Medulla oblongata (tissue), 1 donor: ENCODE results near the gene RBM38.

Experiments
- DNase-seq: peaks from one replicate; pipeline ENCODE4 v3.0.0-alpha.2; 2015; ENCODE audit errors: extremely low spot score

The RBM38 gene

GRCh38 chr20:57374931-57375651 is 16.1 kb upstream of the RBM38 start:
- peak; percentile 70 for DNase-seq

- no peak for DNase-seq
Measured at GRCh38 chr20:57375652-57376230, 15.5 kb upstream of the RBM38 start.

DNA sequence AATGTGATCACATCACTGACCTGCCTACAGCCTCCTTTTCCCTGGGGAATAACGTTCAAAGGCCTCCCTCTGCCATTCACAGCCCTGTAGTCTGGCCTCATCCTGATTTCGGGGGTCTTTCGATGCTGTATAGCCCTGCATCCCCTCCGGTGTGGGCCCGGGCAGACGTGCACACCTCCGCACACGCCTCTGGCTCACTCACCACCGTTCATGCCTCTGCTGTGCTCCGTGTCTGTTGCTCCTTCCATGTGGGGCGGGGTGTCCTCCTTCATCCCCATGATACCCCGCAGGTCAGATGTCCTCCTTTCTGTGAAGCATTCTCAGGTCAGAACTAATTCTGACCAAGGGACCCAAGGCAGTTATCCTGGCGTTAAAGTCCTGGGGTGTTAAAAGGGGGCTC is 13.8 kb upstream of the RBM38 start:
- DNase-seq, result no peak

GRCh38 chr20:57378107-57378506 is 13.1 kb upstream of the RBM38 start:
- DNase-seq, result no peak

- no peak for DNase-seq
Measured at GRCh38 chr20:57378646-57379262, 12.4 kb upstream of the RBM38 start.

DNA sequence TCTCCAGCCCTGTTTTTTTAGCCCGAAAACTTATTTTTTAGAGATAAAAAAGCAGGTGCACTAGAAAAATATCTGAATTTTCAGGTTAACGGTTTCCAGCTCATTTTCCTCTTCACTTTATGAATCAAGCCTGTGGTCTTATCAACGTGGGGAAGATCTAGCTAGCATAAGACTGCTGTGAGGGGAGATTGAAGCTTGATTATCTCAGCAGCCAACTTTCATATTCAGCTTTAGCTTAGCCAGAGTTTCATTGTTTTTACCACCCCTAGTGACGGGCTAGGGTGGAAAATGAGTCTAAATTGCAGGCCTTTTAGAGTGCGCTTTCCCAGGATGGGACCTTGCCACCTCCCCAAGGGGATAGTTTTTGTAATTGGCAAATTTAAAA is 11.9 kb upstream of the RBM38 start:
- DNase-seq, result no peak

DNA sequence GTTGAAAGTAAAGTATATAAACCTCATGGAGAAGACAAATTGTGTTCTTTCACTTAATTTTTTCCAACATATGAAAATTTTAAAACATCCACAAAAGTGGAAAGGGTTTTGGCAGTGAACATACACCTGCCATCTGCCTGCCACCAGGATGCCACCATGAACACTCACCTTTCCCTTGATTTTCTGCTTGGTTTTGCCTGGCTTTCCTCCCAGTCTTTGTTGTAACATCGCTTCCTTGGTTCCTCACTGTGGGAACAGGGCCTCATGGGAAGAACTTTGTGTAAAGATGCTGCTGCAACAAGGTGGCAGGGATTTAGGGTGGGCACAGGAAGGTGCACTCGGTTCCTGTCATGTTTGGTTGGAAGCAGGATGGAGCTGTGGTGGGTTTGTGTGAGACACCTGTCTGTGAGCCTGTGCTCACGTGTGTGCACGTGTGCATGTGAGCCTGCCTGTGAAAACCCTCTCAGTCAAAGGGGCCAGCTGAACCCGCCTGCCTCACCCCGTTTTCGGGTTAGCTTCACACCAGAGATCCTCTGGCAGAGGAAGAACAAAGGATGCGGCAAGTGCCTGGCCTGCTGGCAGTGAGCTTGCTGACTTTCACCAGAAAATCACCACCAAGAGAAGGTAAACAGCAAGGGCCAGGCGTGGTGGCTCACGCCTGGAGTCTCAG is 11.0 kb upstream of the RBM38 start:
- no peak for DNase-seq

GRCh38 chr20:57381596-57382503 is 9.3 kb upstream of the RBM38 start:
- DNase-seq, result peak; percentile 91

DNA sequence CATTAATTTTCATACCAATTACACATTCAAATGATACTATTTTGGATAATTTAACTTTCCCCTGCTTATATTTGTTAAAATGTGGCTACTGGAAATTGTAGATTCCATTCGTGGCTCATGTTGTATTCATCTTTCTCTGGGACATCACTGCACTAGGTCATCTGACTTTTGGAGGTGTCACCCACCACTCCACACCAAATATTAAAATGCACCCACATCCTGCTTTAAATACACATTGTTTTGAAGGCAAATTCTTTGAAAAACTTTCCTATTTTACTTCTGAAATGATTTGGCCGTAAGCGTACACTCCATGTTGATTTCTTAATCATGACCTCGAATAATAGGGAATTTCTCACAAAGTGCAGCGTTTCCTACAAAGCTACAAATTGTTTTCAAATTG is 8.7 kb upstream of the RBM38 start:
- DNase-seq, result no peak

GRCh38 chr20:57383447-57384347 is 7.5 kb upstream of the RBM38 start:
- no peak for DNase-seq

DNA sequence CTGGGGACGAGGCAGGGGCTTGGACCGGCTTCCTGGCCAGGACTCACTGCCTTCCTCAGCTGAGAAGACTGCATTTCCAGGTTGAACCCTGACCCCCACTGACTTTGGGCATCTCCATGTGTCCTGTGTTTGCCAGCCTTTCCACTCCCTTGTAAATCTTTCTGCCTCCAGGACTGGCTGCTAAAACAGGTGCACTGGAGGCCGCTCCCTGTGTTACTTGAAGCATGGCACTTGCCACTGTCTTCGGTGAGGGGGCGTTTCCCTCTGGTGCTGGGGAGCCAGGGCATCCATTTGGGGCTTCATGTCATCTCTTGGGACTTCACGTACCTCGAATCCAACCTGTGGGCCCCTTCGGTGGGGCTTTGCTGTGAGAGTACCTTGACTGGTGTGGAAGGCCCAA is 6.7 kb upstream of the RBM38 start:
- DNase-seq, result no peak

DNA sequence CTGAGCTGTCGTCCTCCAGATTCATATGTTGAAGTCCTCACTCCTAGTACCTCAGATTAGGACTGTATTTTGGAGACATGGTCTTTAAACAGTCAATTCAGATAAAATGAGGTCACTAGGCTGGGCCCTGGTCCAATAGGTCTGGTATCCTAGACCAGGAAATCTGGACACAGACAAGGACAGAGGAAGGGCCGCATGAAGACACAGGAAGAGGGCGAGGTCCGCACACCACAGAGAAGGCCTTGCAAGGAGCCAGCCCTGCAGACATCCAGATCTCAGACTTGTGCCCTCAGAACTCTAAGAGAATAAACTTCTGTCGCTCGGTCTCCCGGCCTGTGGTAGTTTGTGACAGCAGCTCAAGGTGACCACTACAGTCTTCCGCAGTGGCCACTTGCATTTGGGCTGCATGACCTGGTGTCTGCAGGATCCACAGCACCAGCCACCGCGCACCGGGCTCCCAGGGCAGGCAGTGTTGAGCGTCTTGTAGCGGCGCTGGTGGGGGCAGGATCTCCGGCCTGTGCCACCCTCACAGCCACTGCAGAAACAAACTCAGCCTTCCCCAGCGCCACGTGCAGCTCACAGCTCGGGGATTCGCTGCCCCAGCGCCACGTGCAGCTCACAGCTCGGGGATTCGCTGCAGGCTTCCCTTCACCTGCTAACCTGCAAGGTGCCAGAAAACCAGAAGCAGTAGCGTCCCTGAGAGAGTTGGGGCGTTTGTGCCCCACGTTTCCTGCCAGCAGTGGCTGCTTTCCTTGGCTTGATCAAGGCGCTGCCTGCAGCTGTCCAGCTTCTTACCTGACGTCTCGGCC is 6.0 kb upstream of the RBM38 start:
- DNase-seq, result no peak

DNA sequence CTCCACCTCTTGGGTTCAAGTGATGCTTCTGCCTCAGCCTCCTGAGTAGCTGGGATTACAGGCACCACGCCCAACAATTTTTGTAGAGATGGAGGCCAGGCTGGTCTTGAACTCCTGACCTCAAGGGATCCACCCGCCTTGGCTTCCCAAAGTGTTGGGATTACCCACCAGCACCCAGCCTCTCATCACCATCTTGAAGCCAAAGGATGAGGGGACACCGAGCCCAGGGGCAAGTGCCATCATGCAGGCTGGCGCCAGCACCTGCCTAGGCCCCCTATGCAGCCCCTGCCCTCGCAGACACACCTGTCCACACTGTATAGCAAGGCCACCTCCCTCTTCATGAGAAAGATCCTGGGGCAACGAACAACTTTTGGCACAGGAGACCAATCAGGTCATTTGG is 5.3 kb upstream of the RBM38 start:
- no peak for DNase-seq

GRCh38 chr20:57386762-57387161 is 4.4 kb upstream of the RBM38 start:
- no peak for DNase-seq

GRCh38 chr20:57387463-57387862 is 3.7 kb upstream of the RBM38 start:
- no peak for DNase-seq

DNA sequence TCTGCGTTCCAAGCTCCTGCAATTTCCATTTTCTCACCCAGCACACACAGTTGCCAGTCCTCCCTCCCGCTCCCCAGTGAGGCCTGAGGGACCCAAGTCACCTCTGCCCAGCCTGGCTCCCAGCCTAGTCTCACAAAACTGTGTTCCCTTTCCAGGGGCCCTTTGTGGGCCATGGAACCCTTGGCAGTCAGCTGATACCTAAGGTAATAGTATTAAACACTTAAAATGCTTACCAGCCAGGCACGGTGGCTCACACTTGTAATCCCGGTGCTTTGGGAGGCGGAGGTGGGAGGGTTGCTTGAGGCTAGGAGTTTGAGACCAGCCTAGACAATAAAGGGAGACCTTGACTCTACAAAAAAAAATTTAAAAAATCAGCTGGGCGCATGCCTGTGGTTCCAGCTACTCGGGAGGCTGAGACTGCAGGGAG is 3.2 kb upstream of the RBM38 start:
- peak; percentile 60 for DNase-seq

GRCh38 chr20:57388953-57389694 is 2.1 kb upstream of the RBM38 start:
- DNase-seq, result peak; percentile 79

GRCh38 chr20:57389695-57390603 is 1.2 kb upstream of the RBM38 start:
- DNase-seq, result no peak
